Fibroblast of skin of scalp (primary cell): ENCODE measurements around the gene HOXC5.

ENCODE experiments used
- DNase-seq: peaks from one replicate; pipeline ENCODE4 v3.0.0-alpha.2; 2013

Gene HOXC5

DNA sequence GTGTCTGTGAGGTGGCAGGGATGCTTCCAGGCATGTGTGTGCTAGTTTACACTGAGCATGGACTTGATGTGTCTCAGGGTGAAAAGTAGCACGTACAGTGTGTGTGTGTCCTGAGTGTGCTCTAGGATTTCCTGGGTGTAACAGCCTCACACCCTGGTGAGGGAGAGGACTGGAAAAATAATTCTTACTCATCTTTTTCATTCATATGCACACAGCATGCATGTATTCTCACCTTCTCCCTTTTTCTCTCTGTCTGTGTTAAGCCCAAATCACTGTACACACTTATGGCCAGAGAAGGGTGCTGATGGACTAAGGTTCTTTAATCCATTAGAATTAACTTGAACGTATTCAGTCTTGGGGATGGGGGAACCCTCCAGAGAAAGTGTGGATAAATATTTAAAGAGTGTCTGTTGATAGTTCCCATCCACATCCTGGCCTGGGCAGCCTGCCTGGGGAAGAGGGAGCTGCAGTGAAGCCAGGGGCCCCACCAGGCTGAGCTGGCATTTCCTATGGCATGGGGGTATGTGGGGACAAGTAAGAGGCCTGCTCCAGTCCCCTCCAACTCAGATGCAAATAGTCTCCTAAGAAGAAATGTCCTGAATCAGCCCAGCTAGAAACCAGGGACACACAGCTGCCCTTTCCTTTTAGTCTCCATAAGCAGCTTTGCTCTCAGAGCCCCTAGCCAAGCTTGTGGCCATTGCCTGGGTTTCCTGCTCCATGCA, 25.2 kb upstream of the HOXC5 start:
- no peak for DNase-seq

DNA sequence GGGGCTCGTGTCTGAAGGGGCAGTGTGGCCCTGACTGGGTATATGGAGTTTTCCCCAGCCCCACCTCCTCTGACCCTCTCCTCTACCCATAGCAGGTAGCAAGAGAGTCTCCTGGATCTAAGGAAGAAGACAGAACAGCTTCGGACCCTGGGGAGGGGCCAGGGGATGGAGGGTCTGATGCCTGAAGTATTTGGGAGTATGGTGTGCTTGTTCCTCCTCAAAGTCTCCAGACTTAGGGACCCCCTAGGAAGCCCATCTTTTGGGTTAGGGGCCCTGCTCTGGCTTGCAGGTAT, 24.6 kb upstream of the HOXC5 start:
- DNase-seq = no peak

DNA sequence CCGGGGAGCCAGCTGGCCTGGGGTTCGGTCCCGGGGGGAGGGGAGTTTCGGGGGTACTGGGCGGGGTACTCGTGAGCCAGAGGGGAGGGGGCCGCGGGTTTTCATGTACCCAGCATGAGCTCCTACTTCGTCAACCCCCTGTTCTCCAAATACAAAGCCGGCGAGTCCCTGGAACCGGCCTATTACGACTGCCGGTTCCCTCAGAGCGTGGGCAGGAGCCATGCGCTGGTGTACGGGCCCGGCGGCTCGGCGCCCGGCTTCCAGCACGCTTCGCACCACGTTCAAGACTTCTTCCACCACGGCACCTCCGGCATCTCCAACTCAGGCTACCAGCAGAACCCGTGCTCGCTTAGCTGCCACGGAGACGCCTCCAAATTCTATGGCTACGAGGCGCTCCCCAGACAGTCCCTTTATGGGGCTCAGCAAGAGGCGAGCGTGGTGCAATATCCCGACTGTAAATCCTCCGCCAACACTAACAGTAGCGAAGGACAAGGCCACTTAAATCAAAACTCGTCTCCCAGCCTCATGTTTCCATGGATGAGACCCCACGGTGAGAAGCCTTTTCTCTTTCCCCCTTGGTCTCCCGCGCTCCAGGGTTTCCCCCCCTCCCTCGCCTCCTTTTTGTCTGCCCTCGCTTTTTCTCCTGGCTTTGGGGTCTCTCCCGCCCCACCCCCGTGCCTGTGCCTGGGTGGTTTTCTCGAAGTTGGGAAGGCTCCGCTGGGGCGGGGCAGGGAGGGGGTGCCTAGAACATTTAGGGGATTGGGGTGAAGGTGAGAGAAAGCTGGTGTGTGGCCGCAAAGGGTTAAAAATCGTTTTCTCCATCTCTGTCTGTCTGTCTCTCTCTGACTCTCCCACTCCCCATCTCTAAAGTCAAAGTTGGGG, 23.4 kb upstream of the HOXC5 start:
- no peak for DNase-seq

DNA sequence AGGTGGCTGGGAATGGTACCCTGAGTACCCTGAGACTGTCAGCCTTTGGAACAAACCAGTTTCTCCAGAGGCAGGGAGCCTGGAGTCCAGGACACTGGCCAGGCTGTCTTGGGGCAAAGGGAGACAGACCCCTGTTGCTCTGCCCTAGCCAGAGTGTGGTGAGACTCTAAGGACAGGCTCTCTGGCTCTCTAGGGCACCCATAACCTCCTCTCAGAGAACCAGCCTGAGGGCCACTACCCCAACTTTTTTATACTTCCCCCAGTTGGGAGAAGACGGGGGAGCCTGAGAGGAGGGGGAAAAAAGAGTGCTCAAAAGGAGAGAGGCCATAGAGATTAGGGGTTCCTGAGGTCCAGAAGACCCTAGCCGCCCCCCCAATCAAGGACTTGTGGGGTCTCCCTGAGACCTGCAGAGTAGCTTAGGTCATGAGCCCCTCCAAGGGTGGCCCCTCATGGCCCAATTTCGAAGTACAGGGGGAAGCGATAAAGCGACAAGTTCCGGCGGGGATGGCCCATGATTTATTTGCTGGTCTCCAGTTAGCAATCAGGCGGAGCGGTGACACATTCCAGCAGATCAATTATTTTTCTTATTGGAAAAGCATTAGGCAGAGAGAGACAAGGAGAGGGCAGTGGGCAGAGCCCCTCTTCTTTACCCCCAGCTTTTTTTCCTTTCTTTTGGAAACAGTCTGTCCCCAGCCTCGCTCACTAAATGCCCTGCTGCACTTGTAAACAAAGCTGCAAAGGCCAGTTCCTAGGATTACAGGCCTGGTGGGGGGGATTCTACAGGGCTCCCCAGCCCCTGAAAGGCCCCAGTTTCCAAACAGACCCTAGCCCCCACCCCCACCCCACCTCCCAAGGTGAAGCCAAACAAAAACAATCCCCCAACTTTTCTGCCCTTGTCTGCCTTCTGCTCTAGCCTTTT, 22.5 kb upstream of the HOXC5 start:
- no peak for DNase-seq

DNA sequence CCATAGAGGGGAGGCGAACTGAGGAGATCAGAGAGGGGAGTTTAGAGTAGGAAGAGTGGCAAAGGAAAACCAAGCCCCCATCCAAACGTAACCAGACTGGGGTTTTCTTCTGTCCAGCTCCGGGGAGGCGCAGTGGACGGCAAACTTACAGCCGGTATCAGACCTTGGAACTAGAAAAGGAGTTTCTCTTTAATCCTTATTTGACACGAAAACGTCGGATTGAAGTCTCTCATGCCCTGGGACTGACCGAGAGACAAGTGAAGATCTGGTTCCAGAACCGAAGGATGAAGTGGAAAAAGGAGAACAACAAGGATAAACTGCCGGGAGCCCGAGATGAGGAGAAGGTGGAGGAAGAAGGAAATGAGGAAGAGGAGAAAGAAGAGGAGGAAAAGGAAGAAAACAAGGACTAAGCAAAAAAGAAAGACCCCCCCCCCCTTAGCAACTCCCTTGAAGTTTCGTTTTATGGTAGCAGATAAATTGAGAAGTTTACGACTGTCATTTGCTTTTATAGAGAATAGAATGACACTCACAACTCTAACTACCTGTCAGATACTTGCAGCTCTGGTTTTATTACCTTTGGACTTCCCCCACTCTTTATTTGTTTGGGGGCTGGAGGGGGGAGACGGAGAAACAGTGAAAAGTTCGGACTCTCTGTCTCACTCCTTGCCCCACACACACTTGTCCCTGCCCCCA, 21.7 kb upstream of the HOXC5 start:
- DNase-seq = no peak

DNA sequence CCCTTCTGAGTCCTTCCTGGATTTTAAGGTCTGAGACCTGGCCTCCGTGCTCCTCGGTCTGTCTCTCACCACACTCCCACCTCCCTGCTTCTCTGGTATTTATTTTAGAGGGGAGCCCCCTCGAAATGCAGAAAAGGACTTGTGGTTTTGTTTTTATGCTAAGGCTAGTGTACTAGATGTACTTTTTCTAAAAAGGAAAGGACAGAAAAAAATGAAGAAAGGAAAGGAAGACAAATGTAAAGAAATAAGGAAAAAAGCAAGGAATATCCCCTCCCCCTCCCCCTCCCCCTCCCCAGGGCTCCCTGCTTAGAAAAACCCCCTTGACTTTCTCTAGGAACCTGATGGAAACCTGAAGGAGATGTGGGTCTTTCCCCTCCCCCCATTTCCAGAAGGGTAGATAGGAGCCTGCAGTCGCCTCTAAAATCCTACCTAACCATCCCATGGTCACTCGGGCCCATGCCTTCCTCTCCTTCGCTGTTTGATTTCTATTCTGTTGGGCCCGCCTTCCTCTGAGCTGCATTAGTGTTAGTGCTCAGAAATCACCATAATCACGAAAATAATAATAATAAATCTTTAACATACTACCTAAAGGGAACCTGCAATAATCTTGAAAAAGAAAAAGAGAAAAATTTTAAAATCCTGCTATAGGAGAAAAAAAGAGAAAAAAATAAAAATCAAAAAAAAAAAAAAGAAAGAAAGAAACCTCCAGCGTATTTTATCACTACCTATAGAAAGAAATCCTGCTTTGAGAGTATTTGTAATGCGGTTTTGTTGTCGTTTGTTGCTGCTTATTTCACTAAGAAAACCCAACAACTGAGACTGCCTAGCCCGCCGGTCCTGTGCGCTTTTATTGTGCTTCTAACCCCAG, 21.0 kb upstream of the HOXC5 start:
- DNase-seq = no peak

DNA sequence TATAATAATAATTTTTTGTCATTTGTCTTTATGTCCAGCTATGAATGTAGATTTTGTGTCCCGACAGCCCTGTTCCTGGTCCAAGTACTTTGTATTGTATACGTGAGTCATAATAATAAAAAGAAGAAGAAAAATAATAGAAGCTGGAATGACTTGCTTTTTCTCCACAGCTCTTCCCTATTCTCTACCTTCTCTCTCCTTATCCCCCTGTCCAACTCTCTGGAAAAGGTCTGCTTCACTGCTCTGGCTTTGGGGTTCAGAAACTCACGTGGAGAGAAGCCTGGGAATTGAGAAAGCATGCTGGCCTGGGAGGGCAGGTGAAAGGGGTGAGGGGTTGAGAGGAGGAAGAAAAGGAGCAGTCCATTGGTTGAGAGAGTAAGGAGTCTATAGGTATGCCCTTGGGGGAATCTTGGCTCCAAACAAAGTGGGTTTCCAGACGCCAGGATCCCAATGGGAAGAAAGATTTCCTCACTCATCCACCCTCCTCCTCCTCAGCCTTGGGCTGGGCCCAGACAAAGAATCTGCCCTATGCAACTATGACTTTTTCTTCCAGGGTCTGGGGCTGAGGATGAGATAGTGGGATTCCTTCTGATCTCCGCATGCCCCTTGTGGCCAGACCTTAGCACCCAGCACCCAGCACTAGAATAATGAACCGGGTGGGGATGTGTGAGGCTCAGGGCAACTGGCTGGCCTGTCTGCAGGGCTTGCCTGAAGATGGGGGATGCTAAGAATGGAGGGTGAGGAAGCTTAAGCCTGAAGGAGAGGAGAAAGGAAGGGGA, 20.0 kb upstream of the HOXC5 start:
- no peak for DNase-seq

DNA sequence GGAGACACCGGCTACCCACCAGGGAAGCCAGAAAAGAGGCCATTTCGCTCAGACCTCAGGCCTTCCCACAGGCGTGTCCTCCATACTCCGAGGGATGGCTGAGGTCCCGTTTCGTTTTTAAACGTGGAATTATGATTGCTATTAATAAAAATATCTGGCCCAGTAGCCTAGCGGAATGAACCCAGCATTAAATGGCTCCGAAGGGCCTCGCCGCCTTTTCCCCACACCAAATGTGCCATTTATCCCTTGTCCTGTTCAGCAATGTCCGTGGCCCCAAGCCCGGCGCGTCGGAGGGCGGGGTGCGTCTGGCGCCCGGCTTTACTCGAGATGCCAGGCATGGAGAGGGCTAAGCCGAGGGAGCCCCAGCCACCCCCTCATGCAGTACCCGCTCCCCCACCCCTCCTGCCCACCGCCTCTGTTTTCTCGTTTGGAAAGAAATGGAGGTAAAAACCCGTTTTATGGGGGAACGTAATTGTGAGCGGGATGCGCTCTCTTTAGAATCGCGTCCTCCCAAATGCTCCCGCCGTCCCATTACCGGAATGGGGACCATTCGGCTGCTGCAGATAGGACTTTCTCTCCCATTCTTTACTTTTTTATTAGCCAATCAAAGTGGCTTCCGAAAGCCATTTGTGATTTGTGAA, 18.4 kb upstream of the HOXC5 start:
- no peak for DNase-seq

DNA sequence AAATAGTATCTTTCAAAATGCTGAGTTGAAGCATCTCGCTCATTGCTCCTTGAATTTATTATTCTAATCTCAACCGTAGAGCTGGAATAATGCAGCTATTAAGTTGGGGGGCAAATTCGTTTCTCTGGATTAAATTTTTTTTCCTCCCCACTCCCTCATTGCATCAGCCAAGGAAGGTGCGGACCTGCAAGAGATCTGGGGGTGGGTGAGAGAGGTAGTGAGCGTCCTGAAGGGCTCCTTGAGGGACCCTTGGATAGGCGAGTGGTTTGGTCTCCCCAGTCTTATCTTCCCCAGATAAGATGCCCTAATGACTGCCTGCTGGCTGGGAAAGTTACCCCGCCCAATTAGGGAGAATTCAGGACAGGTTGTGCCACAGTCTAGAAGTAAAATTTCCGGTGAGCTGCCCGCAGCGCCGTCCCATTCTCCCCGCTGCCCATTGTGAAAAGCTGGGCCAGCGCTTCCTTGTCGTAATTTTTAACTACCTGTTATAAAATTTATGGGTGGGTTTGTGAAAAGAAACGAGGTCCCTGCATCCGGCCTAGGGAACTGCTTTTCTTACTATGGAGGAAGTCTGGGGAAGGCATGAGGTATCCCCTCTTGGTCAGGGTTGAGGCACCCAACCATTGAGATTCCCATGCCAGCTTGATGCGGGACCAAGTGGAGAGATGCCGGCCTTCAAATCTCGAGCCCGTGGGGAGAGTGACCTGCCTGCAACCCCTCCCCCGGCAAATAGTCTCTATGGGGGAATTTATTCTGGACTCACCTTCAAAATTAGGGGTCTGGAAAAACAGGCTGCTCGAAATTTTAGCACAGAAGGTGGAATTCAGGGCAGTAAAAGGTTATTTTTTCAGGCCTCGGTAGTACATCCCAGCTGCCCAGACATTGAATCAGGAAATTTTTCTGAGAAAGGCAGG, 17.6 kb upstream of the HOXC5 start:
- no peak for DNase-seq

DNA sequence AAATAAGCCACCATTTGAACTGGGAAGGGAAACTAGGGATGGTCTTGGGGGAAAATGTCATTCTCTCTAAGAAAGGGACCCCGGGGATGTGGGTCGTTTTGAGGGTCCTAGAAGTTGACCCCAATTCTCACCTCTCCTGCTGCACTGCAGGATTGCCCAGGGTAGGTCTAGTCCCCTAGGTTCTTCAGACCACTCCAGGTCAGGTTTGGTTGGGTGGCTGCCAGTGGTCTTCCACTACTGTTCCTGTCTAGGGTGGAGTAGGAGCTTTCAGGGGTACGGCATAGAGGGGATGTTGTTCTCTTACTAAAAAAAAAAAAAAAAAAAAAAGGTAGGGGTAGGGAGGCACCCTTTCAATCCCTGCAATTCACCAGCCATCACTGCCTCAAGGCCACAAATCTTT, 16.8 kb upstream of the HOXC5 start:
- no peak for DNase-seq

DNA sequence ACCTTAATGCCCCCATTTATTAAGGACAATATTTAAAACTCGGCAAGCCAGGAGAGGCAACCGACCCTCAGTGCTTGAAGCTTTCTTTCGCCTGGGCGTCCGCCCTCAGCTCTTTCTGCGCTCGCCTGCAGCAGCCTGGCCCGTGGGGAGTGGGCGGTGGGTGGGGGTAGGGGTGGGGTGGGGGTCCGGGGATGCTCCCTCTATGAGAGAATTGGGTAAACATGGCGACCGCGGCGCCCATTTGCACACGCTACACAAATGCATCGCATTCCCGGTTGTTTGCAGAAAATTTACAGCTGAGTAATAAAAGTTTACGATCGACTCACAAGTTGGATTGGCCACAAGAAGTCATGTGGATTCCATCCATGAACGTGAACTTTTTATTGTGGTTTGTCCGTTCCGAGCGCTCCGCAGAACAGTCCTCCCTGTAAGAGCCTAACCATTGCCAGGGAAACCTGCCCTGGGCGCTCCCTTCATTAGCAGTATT, 16.3 kb upstream of the HOXC5 start:
- DNase-seq = no peak

DNA sequence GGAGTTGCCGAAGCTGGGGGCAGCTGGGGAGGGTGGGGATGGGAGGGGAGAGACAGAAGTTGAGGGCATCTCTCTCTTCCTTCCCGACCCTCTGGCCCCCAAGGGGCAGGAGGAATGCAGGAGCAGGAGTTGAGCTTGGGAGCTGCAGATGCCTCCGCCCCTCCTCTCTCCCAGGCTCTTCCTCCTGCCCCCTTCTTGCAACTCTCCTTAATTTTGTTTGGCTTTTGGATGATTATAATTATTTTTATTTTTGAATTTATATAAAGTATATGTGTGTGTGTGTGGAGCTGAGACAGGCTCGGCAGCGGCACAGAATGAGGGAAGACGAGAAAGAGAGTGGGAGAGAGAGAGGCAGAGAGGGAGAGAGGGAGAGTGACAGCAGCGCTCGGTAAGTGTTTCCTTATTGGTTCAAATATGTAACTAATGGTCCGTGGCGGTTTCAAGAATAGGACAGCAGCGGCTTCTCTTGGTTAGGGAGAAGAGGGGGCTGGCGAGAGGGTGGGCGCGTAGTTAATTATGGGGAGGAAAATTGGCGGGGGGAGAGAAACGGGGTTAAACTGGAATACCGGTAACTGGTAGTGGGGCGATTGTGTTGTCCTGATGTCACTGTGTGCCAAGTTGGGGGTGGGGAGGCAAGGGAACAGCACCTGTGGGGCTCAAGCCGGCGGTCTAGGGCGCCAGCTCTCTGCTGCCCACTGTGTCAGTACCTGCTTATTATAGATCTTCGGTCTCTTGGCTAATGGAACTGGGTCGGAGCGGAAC, 15.6 kb upstream of the HOXC5 start:
- no peak for DNase-seq

DNA sequence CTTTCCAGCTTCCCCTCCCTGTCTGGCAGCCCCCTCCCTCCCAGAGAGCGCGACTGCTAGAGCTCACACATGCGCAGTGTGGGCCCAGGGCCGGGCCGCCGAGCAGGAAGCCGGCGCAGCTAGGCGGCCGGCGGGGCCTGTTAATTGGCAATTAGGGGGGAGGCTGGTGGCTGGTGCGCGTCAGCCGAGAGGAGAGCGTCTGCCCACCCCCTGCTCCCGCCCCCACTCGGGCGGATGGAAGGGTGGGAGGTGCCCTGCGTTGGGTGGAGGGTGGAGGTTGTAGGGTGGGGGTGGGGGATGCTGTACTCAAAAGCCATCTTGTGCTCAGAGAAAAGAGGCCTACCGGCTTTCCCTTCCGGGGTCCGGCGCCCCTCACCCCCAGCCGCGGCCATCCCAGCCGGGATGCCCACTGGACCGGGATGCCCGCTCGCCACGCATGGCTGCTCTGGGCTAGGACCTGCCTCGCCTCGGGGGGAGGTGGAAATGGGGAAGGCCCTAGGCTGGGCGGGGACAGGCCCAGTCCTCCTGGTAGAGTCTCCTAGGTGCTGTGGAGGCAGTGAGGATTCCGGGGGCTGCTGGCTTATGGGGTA, 14.9 kb upstream of the HOXC5 start:
- DNase-seq = peak; percentile 68

DNA sequence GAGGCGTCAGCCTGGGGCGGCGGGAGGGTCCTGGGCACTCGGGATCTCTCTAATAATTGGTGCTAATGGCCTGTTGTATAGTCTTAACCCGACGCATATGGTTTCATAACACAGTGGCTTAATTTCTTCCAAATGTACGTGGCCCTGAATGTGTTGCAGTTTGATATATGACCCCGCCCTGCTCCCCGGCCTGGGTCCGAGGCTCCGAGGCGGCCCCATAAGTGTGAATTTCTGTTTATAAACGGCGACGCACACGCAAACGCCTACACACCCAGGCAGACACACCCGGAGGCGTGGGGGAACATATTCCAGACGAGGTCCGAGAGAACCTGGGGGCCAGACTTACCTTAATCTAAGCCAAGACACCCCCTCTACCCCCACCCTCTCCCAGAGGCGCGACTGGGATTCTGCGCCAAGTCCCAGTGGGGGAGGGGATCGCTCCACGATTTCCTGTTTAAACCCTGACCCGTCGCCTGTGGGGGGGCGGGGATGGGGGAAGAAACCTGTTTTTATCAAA, 14.3 kb upstream of the HOXC5 start:
- DNase-seq = no peak

DNA sequence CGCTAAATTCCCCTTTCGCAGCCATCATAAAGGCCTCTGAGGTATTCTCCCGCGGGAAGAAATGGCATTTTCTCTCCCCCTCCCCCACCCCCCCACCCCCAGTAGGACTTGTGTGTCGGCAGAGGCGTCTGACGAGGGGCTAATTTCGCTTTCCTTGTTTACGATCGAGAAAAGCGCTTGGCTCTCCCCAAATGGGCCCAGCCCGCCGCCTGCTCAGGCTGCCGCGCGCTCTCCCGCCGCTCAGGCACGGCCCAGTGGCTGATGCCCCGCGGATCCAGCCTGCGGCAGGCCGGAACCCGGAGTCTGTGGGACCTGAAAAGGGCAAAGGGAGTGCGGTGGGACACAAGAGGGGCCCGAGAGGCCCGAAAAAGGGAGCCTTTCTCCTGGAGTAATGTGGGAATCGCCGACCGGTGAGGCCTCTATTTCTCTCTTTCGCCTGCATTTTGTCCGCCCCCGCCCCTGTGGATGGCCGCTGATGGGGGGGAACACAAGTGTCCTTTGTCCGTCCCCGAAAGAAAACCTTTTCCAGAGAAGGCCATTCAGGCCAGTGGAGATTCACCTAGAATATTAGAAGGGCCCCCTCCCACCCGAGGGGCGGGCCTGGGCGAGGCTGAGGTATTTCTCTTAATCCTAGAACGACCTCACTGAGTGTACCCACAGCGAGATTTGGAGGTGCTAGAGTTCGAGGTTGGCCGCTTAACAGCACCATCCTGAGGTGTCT, 13.6 kb upstream of the HOXC5 start:
- no peak for DNase-seq

DNA sequence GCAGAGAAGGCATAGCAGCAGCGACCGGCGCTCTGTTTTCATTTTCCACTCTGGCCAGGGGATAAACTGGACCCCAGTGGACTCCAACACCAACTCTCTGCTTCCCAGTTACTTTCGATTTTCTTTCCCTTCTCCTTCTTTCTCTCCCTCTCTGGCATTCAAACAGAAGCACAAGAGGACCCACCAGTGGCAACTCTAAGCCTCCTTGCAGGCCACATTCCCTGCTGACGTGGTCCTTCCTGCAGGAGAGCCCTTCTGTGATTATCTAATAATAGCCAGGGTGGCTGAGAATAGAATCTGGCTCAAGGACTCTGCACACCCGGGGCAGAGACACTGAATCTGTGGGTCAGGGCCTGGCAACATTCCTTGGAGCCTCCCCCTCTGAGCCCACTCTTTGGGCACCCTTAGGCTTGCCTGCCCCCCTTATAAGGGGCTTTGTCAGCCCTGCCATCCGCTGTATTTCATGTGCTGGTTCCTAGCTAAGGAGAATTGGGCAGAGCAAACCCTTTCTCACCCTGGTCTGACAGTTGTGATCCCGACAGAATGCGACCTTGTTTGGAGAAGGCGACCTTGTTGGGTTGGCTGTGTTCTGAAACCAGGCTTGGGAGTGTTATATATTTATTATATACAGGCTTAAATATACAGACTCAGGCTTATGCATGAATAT, 12.8 kb upstream of the HOXC5 start:
- no peak for DNase-seq
